ENCODE results near the gene LPA. TPM values are rescaled to one million over a fixed set of nuclear protein-coding genes. Genes with fewer than 3 reads are reported as not detected.

The LPA gene
- total and polyA plus RNA-seq, 2 of the 8 experiments (the other 6 are each of a cell fraction or from before 2014, with no cell fraction given): 0.39 TPM; not detected in 1

DNA sequence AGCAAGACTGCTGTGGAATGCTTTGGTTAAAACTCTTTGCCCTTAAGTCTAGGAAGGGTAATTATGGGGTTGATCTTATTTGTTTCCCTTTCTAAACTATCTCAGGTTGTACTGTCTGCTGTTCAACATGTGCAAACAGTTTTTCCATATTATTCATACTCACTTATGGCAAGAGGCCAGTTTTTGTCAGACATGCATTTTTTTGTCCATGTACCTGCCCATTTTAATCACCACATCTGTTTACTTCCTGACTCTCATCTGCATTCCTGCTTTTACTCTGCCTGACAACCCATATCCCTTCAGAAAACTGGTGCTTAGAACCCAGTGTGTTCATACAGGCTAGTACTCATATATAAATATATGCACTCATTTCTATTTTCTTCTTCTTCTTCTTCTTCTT, 80.3 kb downstream of the LPA start:
- Histone ChIP-seq H3K4me3 (ENCODE audit: extremely low read depth in 1 of 4, insufficient read depth in 2 of 4, low read depth in 3 of 4, low read length in 4 of 4) (no peak overlapping the region), H3K4ac (replicated peaks; ENCODE audit: insufficient read length, low read depth, low read length) (no peak overlapping the region), H3K18ac (ENCODE audit: extremely low read depth, low read length) (no peak overlapping the region), H2AK5ac (ENCODE audit: low read depth, low read length) (no peak overlapping the region), H2BK15ac (ENCODE audit: low read length) (no peak overlapping the region), H3K14ac (ENCODE audit: insufficient read length) (no peak overlapping the region), H3K79me1 (ENCODE audit: low read depth, low read length) (no peaks in the 10 kb centered on the region), H3K23me2 (ENCODE audit: low read depth, low read length) (no peaks in the 10 kb centered on the region), H3K9ac (replicated peaks in 1 of 4; ENCODE audit: extremely low read depth in 1 of 4, low read depth in 3 of 4, low read length in 3 of 4) (no peak overlapping the region), H3K4me1 (replicated peaks in 1 of 4; ENCODE audit: control insufficient read depth in 3 of 4, insufficient read depth in 4 of 4, low read length in 3 of 4) (no peaks in the 10 kb centered on the region), H3K79me2 (ENCODE audit: control insufficient read depth in 1 of 2, insufficient read depth in 2 of 2, low read length in 2 of 2) (no peaks in the 10 kb centered on the region), H3K9me3 (ENCODE audit: insufficient read depth in 2 of 2, low read depth in 1 of 2, low read length in 1 of 2) (peaks cover 55 to 61% of the 10 kb centered on the region in 2 experiments), H4K8ac (ENCODE audit: extremely low read depth, insufficient read depth, low read length) (no peak overlapping the region), H3K4me2 (ENCODE audit: insufficient read depth in 1 of 2, low read depth in 2 of 2, low read length in 2 of 2) (no peak overlapping the region), H2BK20ac (ENCODE audit: low read length) (no peak overlapping the region), H4K5ac (ENCODE audit: insufficient read length, low read depth, low read length) (no peak overlapping the region), H2BK120ac (replicated peaks; ENCODE audit: low read depth, low read length) (no peak overlapping the region), H3K56ac (replicated peaks; ENCODE audit: insufficient read length, low read depth, low read length) (no peak overlapping the region), H2BK12ac (ENCODE audit: low read depth, low read length) (no peak overlapping the region), H3K23ac (ENCODE audit: insufficient read length) (no peak overlapping the region), H2BK5ac (ENCODE audit: low read depth, low read length) (no peak overlapping the region), H2AFZ (ENCODE audit: low read length) (no peak overlapping the region), H4K91ac (replicated peaks; ENCODE audit: insufficient read length, low read length) (no peak overlapping the region), H3K27ac (ENCODE audit: low read depth, low read length) (no peak overlapping the region), H3K27me3 (replicated peaks in 1 of 4; ENCODE audit: control insufficient read depth in 3 of 4, extremely low read depth in 1 of 4, insufficient read depth in 3 of 4, low read length in 3 of 4) (no peaks in the 10 kb centered on the region), H3K36me3 (ENCODE audit: control insufficient read depth in 2 of 4, insufficient read depth in 4 of 4, low read length in 3 of 4) (no peaks in the 10 kb centered on the region), H4K20me1 (replicated peaks in 1 of 2; ENCODE audit: control insufficient read depth in 1 of 2, insufficient read depth in 2 of 2, low read length in 2 of 2) (no peaks in the 10 kb centered on the region)
- ChIA-PET CTCF (ENCODE audit: partially characterized antibody) (interaction anchor here (0.7 kb wide), 1 partner anchor 9 kb away, joined by 3 read pairs; no protein-coding TSS in a partner anchor), POLR2A (ENCODE audit: partially characterized antibody) (no interaction called here)
- DNase-seq (ENCODE audit: low read depth in 1 of 2, low spot score in 2 of 2) (no peak), FAIRE-seq (no peak)
- TF ChIP-seq CBX5 (IDR thresholded peaks at IDR 0.05; ENCODE audit: low read depth, low read length) (no peak), CBX8 (IDR thresholded peaks at IDR 0.05; ENCODE audit: borderline replicate concordance, low read depth, low read length) (no peak), CTBP2 (IDR thresholded peaks at IDR 0.05; ENCODE audit: borderline replicate concordance, insufficient read depth, insufficient read length, low read length) (no peak)
